ENCODE measurements around the gene POTEF.
"Not testable (repeated sequence)": the region's sequence is repeated elsewhere in the genome, so short reads cannot be mapped to it uniquely, and the experiment has no call there.

- not testable (repeated sequence) for TF ChIP-seq POLR2A (IDR thresholded peaks at IDR 0.05; ENCODE audit: low read length); GATA1 (IDR thresholded peaks at IDR 0.05; ENCODE audit: low read depth, low read length)
These were observed 1.3 kb downstream of the POTEF start for GRCh38 chr2:130127726-130128125.

All from erythroblast (primary cell).